ENCODE data around the gene PRDM11.

DNA sequence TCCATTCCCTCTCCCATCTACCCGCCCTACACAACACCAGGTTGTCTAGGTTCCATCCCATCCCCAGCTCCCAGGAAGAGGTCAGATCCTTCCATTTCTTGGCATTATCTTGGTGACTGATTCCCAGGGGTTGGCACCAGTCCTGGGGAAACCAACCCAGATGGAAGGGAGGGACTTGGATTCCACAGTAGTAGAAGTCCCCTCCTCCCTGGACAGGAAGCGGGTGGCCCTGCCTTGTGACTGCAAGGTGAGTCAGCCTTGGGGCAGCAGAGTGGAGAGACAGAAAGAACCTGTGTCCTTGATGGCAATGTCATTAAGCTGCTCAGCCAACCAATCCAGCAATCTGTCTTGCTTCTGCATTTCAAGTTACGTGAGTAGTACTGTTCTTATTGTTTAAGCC is 113.2 kb downstream of the PRDM11 start:
- TF ChIP-seq, protein P1, sequence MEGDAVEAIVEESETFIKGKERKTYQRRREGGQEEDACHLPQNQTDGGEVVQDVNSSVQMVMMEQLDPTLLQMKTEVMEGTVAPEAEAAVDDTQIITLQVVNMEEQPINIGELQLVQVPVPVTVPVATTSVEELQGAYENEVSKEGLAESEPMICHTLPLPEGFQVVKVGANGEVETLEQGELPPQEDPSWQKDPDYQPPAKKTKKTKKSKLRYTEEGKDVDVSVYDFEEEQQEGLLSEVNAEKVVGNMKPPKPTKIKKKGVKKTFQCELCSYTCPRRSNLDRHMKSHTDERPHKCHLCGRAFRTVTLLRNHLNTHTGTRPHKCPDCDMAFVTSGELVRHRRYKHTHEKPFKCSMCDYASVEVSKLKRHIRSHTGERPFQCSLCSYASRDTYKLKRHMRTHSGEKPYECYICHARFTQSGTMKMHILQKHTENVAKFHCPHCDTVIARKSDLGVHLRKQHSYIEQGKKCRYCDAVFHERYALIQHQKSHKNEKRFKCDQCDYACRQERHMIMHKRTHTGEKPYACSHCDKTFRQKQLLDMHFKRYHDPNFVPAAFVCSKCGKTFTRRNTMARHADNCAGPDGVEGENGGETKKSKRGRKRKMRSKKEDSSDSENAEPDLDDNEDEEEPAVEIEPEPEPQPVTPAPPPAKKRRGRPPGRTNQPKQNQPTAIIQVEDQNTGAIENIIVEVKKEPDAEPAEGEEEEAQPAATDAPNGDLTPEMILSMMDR (IDR thresholded peaks at IDR 0.05) = no peak
- TF ChIP-seq POLR2A (IDR thresholded peaks at IDR 0.05) = no peak

Data from body of pancreas (tissue), 4 donors.